Hepatocyte (in vitro differentiated cells): ENCODE measurements around the gene NINJ2. TPM values are rescaled to one million over a fixed set of nuclear protein-coding genes. Genes with fewer than 3 reads are reported as not detected.
A peak's percentile ranks its signal among the peaks of the same experiment; 100 is the strongest.
"Not testable (repeated sequence)": the region's sequence is repeated elsewhere in the genome, so short reads cannot be mapped to it uniquely, and the experiment has no call there.

ENCODE experiments used
- DNase-seq: peaks from one replicate; pipeline ENCODE4 v3.0.0-alpha.2; 2016; ENCODE audit warnings: low spot score
- H2AFZ ChIP-seq: fragments of 200-600 bp; sonication (generic); 2 replicates; pipeline ENCODE4 v1.6.0; 2016; ENCODE audit warnings: antibody characterized with exemption, mild to moderate bottlenecking
- H3K27ac ChIP-seq: fragments of 200-600 bp; sonication (generic); 2 replicates; pipeline ENCODE4 v1.5.1; 2016; ENCODE audit warnings: mild to moderate bottlenecking
- H3K27me3 ChIP-seq: fragments of 200-600 bp; sonication (generic); 2 replicates; pipeline ENCODE4 v1.6.1; 2016
- H3K36me3 ChIP-seq: fragments of 200-600 bp; sonication (generic); replicated peaks from 2 replicates; pipeline ENCODE4 v1.5.1; 2016; ENCODE audit warnings: low read depth; ENCODE audit not compliant: insufficient read depth
- H3K4me1 ChIP-seq: fragments of 200-600 bp; sonication (generic); 2 replicates; pipeline ENCODE4 v1.5.1; 2016; ENCODE audit warnings: mild to moderate bottlenecking, moderate library complexity; ENCODE audit not compliant: insufficient read depth
- H3K4me2 ChIP-seq: fragments of 200-600 bp; sonication (generic); 2 replicates; pipeline ENCODE4 v1.6.0; 2016
- H3K4me3 ChIP-seq: fragments of 200-600 bp; sonication (generic); 2 replicates; pipeline ENCODE4 v1.5.1; 2016; ENCODE audit warnings: mild to moderate bottlenecking
- H3K79me2 ChIP-seq: fragments of 200-600 bp; sonication (generic); 2 replicates; pipeline ENCODE4 v1.6.0; 2017; ENCODE audit warnings: mild to moderate bottlenecking
- H3K9me2 ChIP-seq: fragments of 200-600 bp; sonication (generic); replicated peaks from 2 replicates; pipeline ENCODE4 v1.6.0; 2017; ENCODE audit warnings: mild to moderate bottlenecking; ENCODE audit not compliant: insufficient read depth
- H3K9me3 ChIP-seq: fragments of 200-600 bp; sonication (generic); 2 replicates; pipeline ENCODE4 v1.5.1; 2016; ENCODE audit warnings: low read depth, mild to moderate bottlenecking
- H4K20me1 ChIP-seq: fragments of 200-600 bp; sonication (generic); 2 replicates; pipeline ENCODE4 v1.6.0; 2016; ENCODE audit warnings: mild to moderate bottlenecking; ENCODE audit not compliant: insufficient read depth, poor library complexity, severe bottlenecking
- EZH2 ChIP-seq: fragments of 200-600 bp; sonication (generic); IDR thresholded peaks from 2 replicates; pipeline ENCODE4 v1.6.1; 2016; ENCODE audit warnings: antibody characterized with exemption, mild to moderate bottlenecking, borderline replicate concordance
- EZH2phosphoT487 ChIP-seq: fragments of 200-600 bp; sonication (generic); IDR thresholded peaks from one replicate; pipeline ENCODE4 v1.6.1; 2018; ENCODE audit warnings: antibody characterized with exemption, mild to moderate bottlenecking, low read depth, moderate library complexity; ENCODE audit not compliant: unreplicated experiment, severe bottlenecking
- WGBS: methylation state at CpG from one replicate; pipeline ENCODE4 v1.1.6; 2016; ENCODE audit warnings: low lambda C conversion rate; ENCODE audit errors: missing lambda C conversion rate; 5-methylcytosine and 5-hydroxymethylcytosine counted together
- polyA plus RNA-seq: library from polyadenylated mRNA; unstranded; fragments of >200 nt; fragmentation: Nextera tagmentation; extraction: Ambion mirVana; gene quantifications from 2 replicates; pipeline ENCODE4 v1.2.1, GENCODE V29; 2016
- total RNA-seq: library from RNA; depleted of rRNA; stranded (reverse); fragments of >200 nt; gene quantifications from 2 replicates; pipeline ENCODE4 v1.2.3, GENCODE V29; 2014
- TF ChIP-seq, protein P1 (sequence below): fragments of 200-600 bp; sonication (generic); IDR thresholded peaks from 2 replicates; pipeline ENCODE4 v1.5.1; 2016; ENCODE audit warnings: antibody characterized with exemption, mild to moderate bottlenecking; ENCODE audit not compliant: poor library complexity

NINJ2 gene
- total and polyA plus RNA-seq, 2 experiments from 2014 or later, result 0.70 to 2.1 TPM

DNA sequence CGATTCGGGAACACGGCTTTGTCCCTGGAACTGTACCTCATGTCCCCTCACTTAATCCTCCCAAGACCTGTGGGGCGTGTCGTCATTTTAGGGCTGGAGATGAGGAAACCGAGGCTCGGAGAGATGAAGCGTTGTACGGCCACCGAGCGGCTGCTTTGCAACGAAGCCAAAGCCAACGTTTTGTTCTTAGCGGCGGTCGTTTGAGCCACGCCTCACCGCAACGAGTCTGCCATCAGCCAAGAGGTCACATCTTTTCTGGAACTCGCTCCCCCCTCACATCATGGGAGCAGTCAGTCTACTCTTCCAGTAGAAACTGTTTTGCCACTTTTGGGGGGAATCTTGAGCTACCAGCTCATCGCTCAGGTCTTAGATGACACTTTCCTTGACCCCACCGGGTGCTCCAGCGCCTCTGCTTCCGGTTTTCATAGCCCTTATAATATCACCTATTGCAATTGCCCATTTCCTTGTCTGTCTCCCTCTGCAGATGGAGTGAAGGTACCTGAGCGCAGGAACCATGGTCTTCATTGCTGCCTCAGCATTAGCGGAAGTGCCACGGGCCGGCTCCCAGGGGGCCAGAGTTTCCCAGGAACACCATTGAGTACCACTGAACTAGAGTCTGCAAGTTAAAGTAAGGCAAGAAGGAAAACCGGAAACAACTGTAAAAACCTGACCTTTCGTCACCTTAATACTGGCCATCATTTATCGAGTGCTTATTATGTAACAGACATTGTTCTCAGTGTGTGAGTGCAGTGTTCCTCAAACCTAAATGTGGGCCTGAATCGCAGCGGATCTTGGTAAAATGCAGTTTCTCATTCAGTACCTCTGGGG lies 19.6 kb downstream of the NINJ2 start:
- WGBS, result 67% methylated on average over 33 of the region's 33 CpGs
- no peak for TF ChIP-seq EZH2phosphoT487
- TF ChIP-seq EZH2, result no peak
- TF ChIP-seq, protein P1, sequence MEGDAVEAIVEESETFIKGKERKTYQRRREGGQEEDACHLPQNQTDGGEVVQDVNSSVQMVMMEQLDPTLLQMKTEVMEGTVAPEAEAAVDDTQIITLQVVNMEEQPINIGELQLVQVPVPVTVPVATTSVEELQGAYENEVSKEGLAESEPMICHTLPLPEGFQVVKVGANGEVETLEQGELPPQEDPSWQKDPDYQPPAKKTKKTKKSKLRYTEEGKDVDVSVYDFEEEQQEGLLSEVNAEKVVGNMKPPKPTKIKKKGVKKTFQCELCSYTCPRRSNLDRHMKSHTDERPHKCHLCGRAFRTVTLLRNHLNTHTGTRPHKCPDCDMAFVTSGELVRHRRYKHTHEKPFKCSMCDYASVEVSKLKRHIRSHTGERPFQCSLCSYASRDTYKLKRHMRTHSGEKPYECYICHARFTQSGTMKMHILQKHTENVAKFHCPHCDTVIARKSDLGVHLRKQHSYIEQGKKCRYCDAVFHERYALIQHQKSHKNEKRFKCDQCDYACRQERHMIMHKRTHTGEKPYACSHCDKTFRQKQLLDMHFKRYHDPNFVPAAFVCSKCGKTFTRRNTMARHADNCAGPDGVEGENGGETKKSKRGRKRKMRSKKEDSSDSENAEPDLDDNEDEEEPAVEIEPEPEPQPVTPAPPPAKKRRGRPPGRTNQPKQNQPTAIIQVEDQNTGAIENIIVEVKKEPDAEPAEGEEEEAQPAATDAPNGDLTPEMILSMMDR, result no peak
- Histone ChIP-seq H3K9me2 (no peaks in the 10 kb centered on the region), H3K4me3 (peak overlapping the region; percentile 42), H3K36me3 (no peaks in the 10 kb centered on the region), H3K79me2 (no peaks in the 10 kb centered on the region), H4K20me1 (no peaks in the 10 kb centered on the region), H3K4me1 (peaks cover 27% of the 10 kb centered on the region), H3K27ac (peak overlapping the region; percentile 96), H2AFZ (peak overlapping the region; percentile 99), H3K9me3 (no peaks in the 10 kb centered on the region), H3K4me2 (peak overlapping the region; percentile 94), H3K27me3 (no peaks in the 10 kb centered on the region)
- no peak for DNase-seq

DNA sequence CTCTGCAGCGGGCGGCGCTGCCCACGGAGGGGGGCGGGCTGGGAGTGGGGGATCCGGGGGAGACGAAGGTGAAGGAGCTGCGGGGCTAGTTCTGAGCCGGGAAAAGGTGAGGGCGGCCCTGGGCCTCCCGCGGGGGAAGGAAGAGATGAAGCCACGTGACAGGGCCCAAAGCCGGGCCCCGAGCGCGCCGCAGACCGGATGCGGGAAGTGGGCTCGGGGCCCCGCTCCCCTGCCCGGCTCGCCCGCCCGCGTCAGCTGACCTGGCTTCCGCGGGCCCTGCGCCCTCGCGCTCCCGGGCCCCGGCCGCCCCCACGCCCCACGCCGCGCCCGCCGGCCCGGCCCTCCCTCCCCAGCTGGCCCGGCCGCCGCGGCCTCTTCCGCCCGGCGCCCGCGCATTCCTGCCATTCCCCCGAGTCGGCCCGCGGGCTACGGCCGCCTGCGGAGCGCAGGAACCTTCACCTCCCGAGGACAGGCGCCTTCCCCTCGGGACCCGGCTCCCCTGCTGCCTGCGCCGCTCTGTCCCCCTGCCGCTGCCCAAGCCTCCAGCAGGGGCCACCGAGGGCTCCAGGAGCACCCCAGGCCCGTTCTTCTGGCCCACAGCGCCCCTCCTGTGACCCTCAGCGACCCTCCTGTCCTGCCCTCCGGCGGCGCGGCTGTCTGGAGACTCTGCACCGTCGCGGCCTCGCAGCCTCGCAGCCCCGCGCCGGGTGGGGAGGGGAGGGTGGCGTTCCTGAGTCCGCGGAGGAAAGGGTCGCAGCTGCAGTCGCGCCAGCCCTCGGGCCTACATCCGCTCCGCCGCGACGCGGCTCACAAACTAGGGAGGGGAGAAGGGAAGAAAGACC lies 20.4 kb downstream of the NINJ2 start:
- no peaks in the 10 kb centered on the region for H3K9me2 ChIP-seq

DNA sequence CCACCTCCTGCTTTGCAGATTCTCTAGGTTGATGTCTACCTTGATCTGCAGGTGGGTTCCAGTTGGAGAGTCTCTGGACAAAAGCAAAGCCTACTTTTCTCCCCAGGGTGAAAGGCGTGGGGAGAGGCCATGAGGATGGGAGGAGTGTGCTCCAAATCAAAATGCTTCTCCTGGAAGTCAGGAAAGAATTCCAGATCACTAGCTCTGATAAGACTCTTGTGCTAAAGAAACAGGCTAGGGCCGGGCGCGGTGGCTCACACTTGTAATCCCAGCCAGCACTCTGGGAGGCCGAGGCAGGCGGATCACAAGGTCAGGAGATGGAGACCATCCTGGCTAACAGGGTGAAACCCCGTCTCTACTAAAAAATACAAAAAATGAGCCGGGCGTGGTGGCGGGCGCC lies 21.9 kb downstream of the NINJ2 start:
- WGBS, result 95% methylated on average over 11 of the region's 11 CpGs
- not testable (repeated sequence) for H3K9me3 ChIP-seq, DNase-seq, H4K20me1 ChIP-seq, H3K4me3 ChIP-seq, H3K79me2 ChIP-seq, H2AFZ ChIP-seq, H3K27ac ChIP-seq, H3K27me3 ChIP-seq, H3K9me2 ChIP-seq, H3K36me3 ChIP-seq, H3K4me2 ChIP-seq
- peaks cover 27% of the 10 kb centered on the region for H3K4me1 ChIP-seq

More for the DNA sequence above, 20.4 kb downstream of the NINJ2 start:
- Histone ChIP-seq H3K9me3 (no peaks in the 10 kb centered on the region), H2AFZ (peak overlapping the region; percentile 99), H3K4me3 (peak overlapping the region; percentile 42), H3K4me1 (peaks cover 27% of the 10 kb centered on the region), H4K20me1 (no peaks in the 10 kb centered on the region), H3K4me2 (peak overlapping the region; percentile 94), H3K36me3 (no peaks in the 10 kb centered on the region), H3K79me2 (no peaks in the 10 kb centered on the region), H3K27me3 (no peaks in the 10 kb centered on the region), H3K27ac (peak overlapping the region; percentile 96)
- peak; percentile 89 for DNase-seq
- TF ChIP-seq, protein P1, result peak; percentile 32
- no peak for TF ChIP-seq EZH2
- 2% methylated on average over 51 of the region's 95 CpGs for WGBS

DNA sequence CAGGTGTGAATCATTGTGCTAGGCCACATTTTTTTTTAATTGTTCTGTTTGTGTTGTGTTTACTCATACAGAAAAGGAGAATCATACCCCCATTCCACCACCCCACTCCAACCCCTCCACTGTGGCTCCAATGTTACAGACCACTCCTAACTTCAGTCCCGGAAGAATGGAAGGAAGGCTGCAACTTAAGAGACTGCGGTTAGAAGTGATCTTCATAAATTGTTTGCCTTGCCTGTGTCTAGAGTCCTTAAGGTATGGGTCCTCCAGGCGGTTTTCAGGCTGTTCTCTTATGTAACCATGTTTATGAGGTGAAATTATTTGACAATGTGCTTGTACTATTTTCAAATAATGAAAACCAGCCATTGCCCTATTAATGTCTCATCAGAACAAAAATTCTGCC lies 22.5 kb downstream of the NINJ2 start:
- Histone ChIP-seq H3K9me2 (no peaks in the 10 kb centered on the region), H3K27ac (no peak overlapping the region), H3K79me2 (no peaks in the 10 kb centered on the region), H2AFZ (no peak overlapping the region), H3K36me3 (no peaks in the 10 kb centered on the region), H3K9me3 (no peaks in the 10 kb centered on the region), H3K4me1 (peaks cover 22% of the 10 kb centered on the region), H4K20me1 (no peaks in the 10 kb centered on the region), H3K27me3 (no peaks in the 10 kb centered on the region), H3K4me3 (no peak overlapping the region), H3K4me2 (no peak overlapping the region)
- DNase-seq, result no peak
- 81% methylated on average over 3 of the region's 3 CpGs for WGBS
- TF ChIP-seq, protein P1, result no peak
- TF ChIP-seq EZH2phosphoT487 (no peak), EZH2 (no peak)
